Activated T-cell treated with anti-CD3 and anti-CD28 coated beads, Interleukin-2, amount 50 U/mL, for 72 hours (primary cell): ENCODE measurements around the gene MED13. TPM values are rescaled to one million over a fixed set of nuclear protein-coding genes. Genes with fewer than 3 reads are reported as not detected.
A peak's percentile ranks its signal among the peaks of the same experiment; 100 is the strongest.
"Not testable (repeated sequence)": the region's sequence is repeated elsewhere in the genome, so short reads cannot be mapped to it uniquely, and the experiment has no call there.

ENCODE experiments used
- ATAC-seq, 2 donors: fragments of 150-1000 bp; cut with Tn5 transposase; replicated peaks in 1 of 2; 2 replicates each; pipeline ENCODE4 v1.10.0; 2021; ENCODE audit warnings: moderate library complexity in 2 of 2, mild to moderate bottlenecking in 1 of 2
- DNase-seq, 2 donors: peaks; one replicate each; pipeline ENCODE4 v3.0.0; 2021 to 2022; ENCODE audit warnings: mixed read lengths in 1 of 2
- H3K27ac Mint-ChIP-seq: one replicate; pipeline ENCODE4 v1.8.0; 2022; ENCODE audit warnings: mild to moderate bottlenecking, moderate library complexity, mixed read lengths
- H3K27me3 Mint-ChIP-seq: one replicate; pipeline ENCODE4 v1.8.0; 2022; ENCODE audit warnings: low read depth, mixed read lengths
- H3K36me3 Mint-ChIP-seq, 2 donors: one replicate each; pipeline ENCODE4 v1.8.0; 2022; ENCODE audit warnings: mixed read lengths in 2 of 2, mild to moderate bottlenecking in 1 of 2; ENCODE audit not compliant: insufficient read depth in 2 of 2
- H3K4me1 Mint-ChIP-seq: one replicate; pipeline ENCODE4 v1.8.0; 2022; ENCODE audit warnings: low read depth, mixed read lengths
- H3K4me3 Mint-ChIP-seq, 2 donors: one replicate each; pipeline ENCODE4 v1.8.0; 2022; ENCODE audit warnings: mild to moderate bottlenecking in 2 of 2, mixed read lengths in 2 of 2, moderate library complexity in 2 of 2
- H3K9me3 Mint-ChIP-seq, 2 donors: one replicate each; pipeline ENCODE4 v1.8.0; 2022; ENCODE audit warnings: mixed read lengths in 2 of 2
- total RNA-seq, 2 donors: library from RNA; stranded (reverse); gene quantifications; one replicate each; pipeline ENCODE4 v1.2.3, GENCODE V29; 2022

Gene MED13
- total RNA-seq, 2 donors from 2014 or later = 59.9 to 61.6 TPM

- no peak for ATAC-seq
- no peak for DNase-seq
Observed at GRCh38 chr17:62000186-62000585, 64.9 kb downstream of the MED13 start.

GRCh38 chr17:61998534-61998933 lies 66.5 kb downstream of the MED13 start:
- H3K4me3 Mint-ChIP-seq, DNase-seq, H3K36me3 Mint-ChIP-seq, H3K9me3 Mint-ChIP-seq, ATAC-seq, H3K27me3 Mint-ChIP-seq: not testable (repeated sequence)
- peak overlapping the region; percentile 54 for H3K27ac Mint-ChIP-seq
- peaks cover 22% of the 10 kb centered on the region for H3K4me1 Mint-ChIP-seq

More at GRCh38 chr17:62000186-62000585, 64.9 kb downstream of the MED13 start:
- no peaks in the 10 kb centered on the region for H3K9me3 Mint-ChIP-seq
- H3K36me3 Mint-ChIP-seq = peaks cover 4 to 14% of the 10 kb centered on the region in 2 donors
- no peak overlapping the region for H3K4me3 Mint-ChIP-seq
- H3K27ac Mint-ChIP-seq = peak overlapping the region; percentile 5
- no peaks in the 10 kb centered on the region for H3K27me3 Mint-ChIP-seq
- peaks cover 32% of the 10 kb centered on the region for H3K4me1 Mint-ChIP-seq

GRCh38 chr17:61997664-61998063 lies 67.4 kb downstream of the MED13 start:
- H3K4me3 Mint-ChIP-seq = no peak overlapping the region
- H3K4me1 Mint-ChIP-seq = peaks cover 22% of the 10 kb centered on the region
- no peak for ATAC-seq
- H3K27ac Mint-ChIP-seq = no peak overlapping the region
- DNase-seq = no peak
- peaks cover 0 to 5% of the 10 kb centered on the region in 2 donors for H3K36me3 Mint-ChIP-seq
- H3K9me3 Mint-ChIP-seq = no peaks in the 10 kb centered on the region
- no peaks in the 10 kb centered on the region for H3K27me3 Mint-ChIP-seq

- H3K4me3 Mint-ChIP-seq = no peak overlapping the region
- no peak overlapping the region for H3K27ac Mint-ChIP-seq
- peaks cover 0 to 5% of the 10 kb centered on the region in 2 donors for H3K36me3 Mint-ChIP-seq
- H3K4me1 Mint-ChIP-seq = peaks cover 22% of the 10 kb centered on the region
- H3K27me3 Mint-ChIP-seq = no peaks in the 10 kb centered on the region
- H3K9me3 Mint-ChIP-seq = no peaks in the 10 kb centered on the region
- no peak for DNase-seq
- no peak for ATAC-seq
Observed at GRCh38 chr17:61996916-61997605, 68.0 kb downstream of the MED13 start.

- peaks cover 3 to 18% of the 10 kb centered on the region in 2 donors for H3K36me3 Mint-ChIP-seq
- no peak overlapping the region for H3K4me3 Mint-ChIP-seq
- no peak for ATAC-seq
- H3K27me3 Mint-ChIP-seq = no peaks in the 10 kb centered on the region
- no peak for DNase-seq
- no peaks in the 10 kb centered on the region for H3K9me3 Mint-ChIP-seq
- H3K27ac Mint-ChIP-seq = peak overlapping the region; percentile 38
- H3K4me1 Mint-ChIP-seq = no peaks in the 10 kb centered on the region
Observed at GRCh38 chr17:61989509-61989908, 75.6 kb downstream of the MED13 start.

GRCh38 chr17:61986898-61987297 lies 78.2 kb downstream of the MED13 start:
- H3K4me1 Mint-ChIP-seq = no peaks in the 10 kb centered on the region
- no peaks in the 10 kb centered on the region for H3K27me3 Mint-ChIP-seq
- peaks cover 3 to 23% of the 10 kb centered on the region in 2 donors for H3K36me3 Mint-ChIP-seq
- DNase-seq = no peak
- H3K9me3 Mint-ChIP-seq = no peaks in the 10 kb centered on the region
- no peak overlapping the region for H3K27ac Mint-ChIP-seq
- no peak overlapping the region for H3K4me3 Mint-ChIP-seq
- ATAC-seq = no peak

- Mint-ChIP-seq H3K4me1 (no peaks in the 10 kb centered on the region), H3K27me3 (no peaks in the 10 kb centered on the region), H3K4me3 (no peak overlapping the region), H3K36me3 (peaks cover 6 to 28% of the 10 kb centered on the region in 2 donors), H3K27ac (no peak overlapping the region), H3K9me3 (no peaks in the 10 kb centered on the region)
- ATAC-seq = no peak
- DNase-seq = no peak
Observed at GRCh38 chr17:61984821-61985220, 80.3 kb downstream of the MED13 start.

- ATAC-seq = no peak
- Mint-ChIP-seq H3K4me3 (no peak overlapping the region), H3K27me3 (no peaks in the 10 kb centered on the region), H3K9me3 (no peaks in the 10 kb centered on the region), H3K27ac (no peak overlapping the region), H3K36me3 (peaks cover 8 to 17% of the 10 kb centered on the region in 2 donors), H3K4me1 (peaks cover 1% of the 10 kb centered on the region)
- DNase-seq = no peak
Observed at GRCh38 chr17:61981323-61981722, 83.8 kb downstream of the MED13 start.

- DNase-seq = no peak
- peaks cover 8 to 18% of the 10 kb centered on the region in 2 donors for H3K36me3 Mint-ChIP-seq
- no peak for ATAC-seq
- no peaks in the 10 kb centered on the region for H3K27me3 Mint-ChIP-seq
- H3K4me3 Mint-ChIP-seq = no peak overlapping the region
- H3K9me3 Mint-ChIP-seq = no peaks in the 10 kb centered on the region
- H3K4me1 Mint-ChIP-seq = peaks cover 9% of the 10 kb centered on the region
- H3K27ac Mint-ChIP-seq = no peak overlapping the region
Observed at GRCh38 chr17:61980535-61980934, 84.5 kb downstream of the MED13 start.

GRCh38 chr17:61974115-61974514 lies 91.0 kb downstream of the MED13 start:
- Mint-ChIP-seq H3K36me3 (peaks cover 4 to 8% of the 10 kb centered on the region in 2 donors), H3K4me1 (peaks cover 21% of the 10 kb centered on the region), H3K4me3 (no peak overlapping the region), H3K27ac (peak overlapping the region; percentile 92), H3K27me3 (no peaks in the 10 kb centered on the region), H3K9me3 (no peaks in the 10 kb centered on the region)
- DNase-seq (no peak), ATAC-seq (no peak)

GRCh38 chr17:61972311-61972710 lies 92.8 kb downstream of the MED13 start:
- Mint-ChIP-seq H3K9me3 (no peaks in the 10 kb centered on the region), H3K27ac (no peak overlapping the region), H3K4me1 (peaks cover 21% of the 10 kb centered on the region), H3K36me3 (peaks cover 2 to 10% of the 10 kb centered on the region in 2 donors), H3K27me3 (no peaks in the 10 kb centered on the region), H3K4me3 (no peak overlapping the region)
- ATAC-seq (no peak), DNase-seq (no peak)

- no peaks in the 10 kb centered on the region for H3K9me3 Mint-ChIP-seq
- DNase-seq (no peak), ATAC-seq (no peak)
- H3K27me3 Mint-ChIP-seq = no peaks in the 10 kb centered on the region
- H3K4me1 Mint-ChIP-seq = peaks cover 7% of the 10 kb centered on the region
- no peak overlapping the region for H3K4me3 Mint-ChIP-seq
- no peak overlapping the region for H3K27ac Mint-ChIP-seq
- H3K36me3 Mint-ChIP-seq = peaks cover 2 to 8% of the 10 kb centered on the region in 2 donors
Observed at GRCh38 chr17:61970030-61970429, 95.0 kb downstream of the MED13 start.

GRCh38 chr17:61968757-61969156 lies 96.3 kb downstream of the MED13 start:
- no peak for DNase-seq
- Mint-ChIP-seq H3K36me3 (peaks cover 4 to 10% of the 10 kb centered on the region in 2 donors), H3K9me3 (no peaks in the 10 kb centered on the region), H3K27me3 (no peaks in the 10 kb centered on the region), H3K27ac (no peak overlapping the region), H3K4me1 (no peaks in the 10 kb centered on the region), H3K4me3 (no peak overlapping the region)
- no peak for ATAC-seq

- ATAC-seq (no peak), DNase-seq (no peak)
- H3K9me3 Mint-ChIP-seq = no peaks in the 10 kb centered on the region
- H3K27me3 Mint-ChIP-seq = no peaks in the 10 kb centered on the region
- H3K36me3 Mint-ChIP-seq = peaks cover 4 to 13% of the 10 kb centered on the region in 2 donors
- no peaks in the 10 kb centered on the region for H3K4me1 Mint-ChIP-seq
- no peak overlapping the region for H3K27ac Mint-ChIP-seq
- H3K4me3 Mint-ChIP-seq = no peak overlapping the region
Observed at GRCh38 chr17:61967729-61968128, 97.3 kb downstream of the MED13 start.
